Lower leg skin (tissue), 4 donors: ENCODE results near the gene JMJD7. TPM values are rescaled to one million over a fixed set of nuclear protein-coding genes. Genes with fewer than 3 reads are reported as not detected.

ENCODE experiments used
- DNase-seq, 2 donors: peaks; one replicate each; pipeline ENCODE4 v3.0.0-alpha.2; 2019; ENCODE audit warnings: low spot score in 2 of 2
- H3K4me3 ChIP-seq: fragments of 200-600 bp; sonication (generic); 2 replicates; pipeline ENCODE4 v1.5.1; 2017; ENCODE audit warnings: mild to moderate bottlenecking, low read depth; ENCODE audit not compliant: poor library complexity, severe bottlenecking
- CTCF ChIP-seq, 3 donors: fragments of 450-650 bp; IDR thresholded peaks; one replicate each; pipeline ENCODE4 v1.5.1; 2016; ENCODE audit warnings: antibody characterized with exemption in 3 of 3, mild to moderate bottlenecking in 3 of 3, moderate library complexity in 2 of 3
- POLR2A ChIP-seq, 2 donors: fragments of 450-650 bp; IDR thresholded peaks; one replicate each; pipeline ENCODE4 v1.6.1; 2016 to 2017; ENCODE audit warnings: antibody characterized with exemption in 2 of 2, mild to moderate bottlenecking in 1 of 2, moderate library complexity in 1 of 2
- WGBS, 2 donors: methylation state at CpG; one replicate each; pipeline ENCODE4 v1.1.5; 2018; 5-methylcytosine and 5-hydroxymethylcytosine counted together
- intact Hi-C: fragments of 100-400 bp; cut with DNase I; formaldehyde crosslinking; loops from one replicate; pipeline ENCODE4 v1.15.0; 2023; ENCODE audit warnings: low total_unique reads
- total RNA-seq, 4 donors: library from RNA; depleted of rRNA; stranded (reverse); fragments of >200 nt; gene quantifications; one replicate each; pipeline ENCODE4 v1.1.0, GENCODE V29; 2016

The JMJD7 gene
- total RNA-seq, 4 donors from 2014 or later: 40.7 to 61.6 (median 47.1) TPM

DNA sequence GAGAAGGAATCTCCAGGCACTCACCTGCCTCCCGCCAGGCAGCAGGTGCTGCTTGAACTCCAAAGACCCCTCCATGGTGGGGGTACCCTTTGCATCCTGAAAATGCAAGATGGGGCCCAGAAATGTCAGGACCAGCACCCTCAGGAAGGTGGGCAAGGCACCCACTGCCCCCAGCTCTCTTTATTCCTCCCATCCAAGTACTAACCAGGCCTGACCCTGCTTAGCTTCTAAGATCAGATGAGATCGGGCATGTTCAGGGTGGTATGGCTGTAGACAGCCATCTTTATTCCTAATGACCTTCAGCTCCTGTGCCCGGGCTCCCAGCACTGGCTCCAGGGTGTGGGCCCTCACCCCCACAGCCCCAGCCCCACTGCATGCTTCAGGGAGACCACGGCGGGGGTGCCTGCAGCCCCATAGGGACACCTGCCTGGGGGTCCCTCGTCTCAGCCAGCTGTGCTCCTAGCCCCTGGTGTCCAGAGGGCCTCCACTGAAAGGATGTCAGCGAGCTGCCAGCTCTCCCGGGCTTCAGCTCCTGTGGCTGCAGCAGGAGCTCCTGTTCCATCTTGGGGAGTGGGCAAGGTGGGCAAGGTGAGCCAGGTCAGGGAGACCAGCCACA is 24.0 kb downstream of the JMJD7 start:
- H3K4me3 ChIP-seq: no peak overlapping the region
- TF ChIP-seq CTCF (IDR thresholded peaks at IDR 0.05) (no peak), POLR2A (IDR thresholded peaks at IDR 0.05) (no peak)
- DNase-seq: no peak
- 82 to 84% methylated on average over 4 to 8 of the region's 8 CpGs for WGBS, 2 donors
- intact Hi-C loops: no loop called here

DNA sequence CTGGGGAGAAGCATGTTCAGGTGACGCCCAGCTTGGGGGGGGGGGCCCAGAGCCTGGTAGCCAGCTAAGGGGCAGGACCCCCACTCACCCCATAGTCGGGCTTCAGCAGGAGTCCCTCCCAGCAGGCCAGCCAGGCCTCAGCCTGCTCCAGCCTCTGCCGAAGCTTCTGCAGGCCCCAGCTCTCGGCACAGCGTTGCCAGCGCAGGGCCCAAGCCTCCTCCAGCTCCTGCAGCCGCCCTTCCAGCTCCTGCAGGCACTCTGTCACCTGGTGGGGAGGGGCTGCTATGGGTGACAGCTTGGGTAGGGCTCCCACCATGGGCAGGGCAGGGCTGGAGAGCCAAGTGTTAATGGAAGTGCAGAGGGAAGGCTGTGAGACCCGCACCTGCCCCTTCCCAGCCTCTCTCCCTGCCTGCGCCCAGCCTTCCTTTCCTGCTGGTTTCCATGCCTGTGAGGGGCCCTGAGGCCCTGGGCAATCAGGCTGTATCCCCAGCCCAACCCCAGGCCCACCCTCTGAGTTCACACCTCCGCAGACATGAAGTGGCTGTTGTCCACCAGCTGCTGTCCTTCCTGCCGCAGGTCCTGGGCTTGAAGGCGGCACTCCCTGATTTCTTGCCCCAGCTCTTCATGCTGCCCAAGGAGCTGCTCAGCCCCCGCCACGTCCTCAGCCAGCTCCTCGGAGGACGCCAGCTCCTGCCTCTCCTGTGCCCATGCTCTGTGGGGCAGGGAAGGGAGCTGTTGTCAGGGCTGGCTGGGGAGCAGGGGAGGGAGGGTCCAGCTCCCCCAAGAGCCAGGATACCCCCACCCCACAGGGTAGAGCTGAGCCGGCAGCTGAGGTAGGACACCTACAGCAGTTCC is 25.1 kb downstream of the JMJD7 start:
- WGBS, 2 donors: 68 to 82% methylated on average over 10 to 11 of the region's 17 CpGs
- no peak overlapping the region for H3K4me3 ChIP-seq
- DNase-seq: no peak
- intact Hi-C loops: no loop called here
- TF ChIP-seq CTCF (IDR thresholded peaks at IDR 0.05): no peak
- TF ChIP-seq POLR2A (IDR thresholded peaks at IDR 0.05): no peak

- intact Hi-C loops: no loop called here
- WGBS, 2 donors: 75 to 85% methylated on average over 9 to 10 of the region's 10 CpGs
- DNase-seq: no peak
- TF ChIP-seq CTCF (IDR thresholded peaks at IDR 0.05): no peak
- TF ChIP-seq POLR2A (IDR thresholded peaks at IDR 0.05): no peak
- H3K4me3 ChIP-seq: no peak overlapping the region
These were observed 25.9 kb downstream of the JMJD7 start for GRCh38 chr15:41853831-41854230.

- intact Hi-C loops: no loop called here
- 80 to 82% methylated on average over 9 of the region's 9 CpGs for WGBS, 2 donors
- H3K4me3 ChIP-seq: no peak overlapping the region
- TF ChIP-seq CTCF (IDR thresholded peaks at IDR 0.05) (no peak), POLR2A (IDR thresholded peaks at IDR 0.05) (no peak)
- no peak for DNase-seq
These were observed 26.6 kb downstream of the JMJD7 start for GRCh38 chr15:41854443-41854842.

- H3K4me3 ChIP-seq: no peak overlapping the region
- no peak for TF ChIP-seq CTCF (IDR thresholded peaks at IDR 0.05)
- TF ChIP-seq POLR2A (IDR thresholded peaks at IDR 0.05): no peak
- intact Hi-C loops: no loop called here
- no peak for DNase-seq
- WGBS, 2 donors: 63 to 76% methylated on average over 21 to 26 of the region's 30 CpGs
These were observed 27.5 kb downstream of the JMJD7 start for GRCh38 chr15:41855261-41855961.
